GM19328 (cell line): ENCODE data around the gene PDK2.

Source experiments
- ATAC-seq: cut with Tn5 transposase; IDR thresholded peaks from one replicate; pipeline ENCODE4 v1.9.1; 2021; ENCODE audit warnings: mild to moderate bottlenecking, moderate library complexity; ENCODE audit not compliant: unreplicated experiment

Gene PDK2

DNA sequence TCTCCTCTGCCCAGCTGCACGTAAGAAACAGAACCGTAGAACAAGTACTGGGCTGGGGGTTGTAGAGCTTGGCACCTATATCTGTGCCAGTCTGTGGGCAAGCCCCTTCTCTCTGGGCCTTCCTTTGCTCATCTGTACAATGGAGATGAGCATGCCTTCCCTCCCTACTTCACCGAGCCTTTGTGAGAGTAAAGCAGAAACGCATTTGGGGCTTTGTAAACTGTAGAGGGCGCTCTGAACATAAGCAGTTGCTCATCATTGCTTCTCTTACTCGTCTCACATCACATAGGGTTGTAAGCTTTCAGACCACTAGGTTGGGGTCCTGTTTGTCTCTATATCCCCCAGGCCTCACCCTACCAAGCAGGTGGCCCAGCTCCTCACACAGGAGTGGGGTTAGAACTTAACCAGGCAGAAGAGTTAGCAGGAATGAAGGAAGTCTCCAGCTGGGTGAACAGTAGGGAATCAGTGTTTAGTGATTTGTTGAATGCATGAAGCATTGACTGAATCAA, 19.8 kb downstream of the PDK2 start:
- ATAC-seq, result no peak

GRCh38 chr17:50115756-50116155, 20.6 kb downstream of the PDK2 start:
- no peak for ATAC-seq

- no peak for ATAC-seq
Observed at GRCh38 chr17:50117202-50118051, 22.3 kb downstream of the PDK2 start.

DNA sequence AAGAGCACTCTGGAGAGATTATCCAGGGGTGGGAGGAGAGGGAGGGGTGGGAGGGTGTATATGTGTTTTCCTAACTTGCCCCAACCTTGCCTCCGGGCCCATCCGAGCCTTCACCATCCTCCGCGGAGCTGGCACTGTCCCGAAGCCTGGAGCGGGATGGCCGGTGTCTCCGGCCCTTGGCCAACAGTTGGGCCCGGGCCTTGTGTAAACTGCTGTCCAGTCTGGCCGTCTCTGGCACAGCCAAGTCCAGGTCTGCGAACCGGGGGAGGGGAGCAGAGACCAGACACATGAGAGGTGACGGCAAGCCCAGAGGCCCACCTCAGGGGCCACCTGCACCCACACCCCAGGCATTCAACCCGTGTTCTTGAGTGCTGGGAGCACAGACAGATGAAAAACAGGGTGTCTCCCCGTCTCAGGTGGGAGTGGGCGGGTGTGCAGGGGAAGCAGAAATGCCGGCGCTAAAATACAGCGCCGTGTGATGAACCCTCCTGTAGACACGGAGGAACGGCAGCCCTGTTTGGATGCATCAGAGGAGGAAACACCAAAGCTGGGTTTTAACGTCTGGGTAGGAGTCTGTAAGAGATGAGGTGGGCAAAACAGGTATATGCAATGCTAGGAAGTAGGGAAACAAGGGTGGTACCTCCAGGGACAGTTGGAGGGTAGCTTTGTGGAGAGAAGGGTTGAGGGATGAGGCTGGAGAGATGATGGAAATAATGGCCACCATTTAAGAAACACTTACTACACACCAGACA, 23.1 kb downstream of the PDK2 start:
- ATAC-seq, result no peak

DNA sequence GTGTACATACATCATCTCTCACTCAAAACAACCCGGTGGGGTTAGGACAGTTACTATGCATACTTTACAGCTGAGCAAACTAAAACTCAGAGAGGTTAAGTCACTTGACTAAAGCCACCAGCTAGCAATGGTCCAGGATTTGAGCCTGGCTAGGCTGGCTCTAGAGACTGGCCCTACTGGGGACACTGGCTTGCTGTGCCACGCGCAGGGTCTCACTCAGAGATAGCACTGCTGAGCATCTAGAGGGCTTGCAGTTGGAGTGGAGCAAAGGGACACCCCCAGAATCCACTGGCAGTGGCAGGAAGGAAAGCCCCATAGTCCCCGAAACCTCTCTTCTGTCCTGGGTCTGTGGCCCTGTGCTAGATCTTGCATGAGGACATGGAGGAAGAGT, 23.7 kb downstream of the PDK2 start:
- no peak for ATAC-seq

GRCh38 chr17:50120475-50121253, 25.5 kb downstream of the PDK2 start:
- ATAC-seq, result no peak

GRCh38 chr17:50122945-50123344, 27.8 kb downstream of the PDK2 start:
- ATAC-seq, result no peak

- no peak for ATAC-seq
Observed at GRCh38 chr17:50123649-50124349, 28.6 kb downstream of the PDK2 start.

- ATAC-seq, result no peak
Observed at GRCh38 chr17:50125420-50125997, 30.4 kb downstream of the PDK2 start.

DNA sequence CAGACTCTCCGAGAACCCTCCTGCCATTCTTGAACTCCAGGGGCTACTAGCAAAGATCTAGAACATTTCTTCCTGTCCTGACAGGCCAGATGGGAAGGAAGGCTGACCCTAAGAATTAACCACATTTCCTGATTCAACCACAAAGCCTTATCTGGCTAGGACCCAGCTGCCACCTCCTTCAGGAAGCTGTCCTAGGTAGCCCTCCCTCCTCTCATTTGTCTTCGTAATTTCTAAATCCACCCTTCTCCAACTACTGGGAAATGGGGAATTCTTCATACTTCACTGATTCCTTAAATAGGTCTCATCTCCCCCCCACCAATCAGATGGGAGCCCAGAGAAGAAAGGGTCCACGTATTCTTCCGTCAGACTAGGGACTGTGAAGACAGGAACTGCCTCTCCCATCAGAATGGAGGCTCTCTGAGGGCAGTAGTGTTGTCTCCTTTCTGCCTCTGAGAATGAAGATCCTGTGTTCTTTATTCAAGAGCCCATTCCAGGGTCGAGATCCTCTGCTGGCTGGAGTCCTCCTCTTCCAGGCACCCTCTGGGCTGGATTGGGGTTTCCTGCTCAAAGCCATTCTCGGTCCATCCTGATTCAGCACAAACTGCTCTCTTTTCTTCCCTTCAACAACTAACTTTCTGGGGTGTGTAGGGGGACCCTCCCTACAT, 32.7 kb downstream of the PDK2 start:
- ATAC-seq, result no peak

DNA sequence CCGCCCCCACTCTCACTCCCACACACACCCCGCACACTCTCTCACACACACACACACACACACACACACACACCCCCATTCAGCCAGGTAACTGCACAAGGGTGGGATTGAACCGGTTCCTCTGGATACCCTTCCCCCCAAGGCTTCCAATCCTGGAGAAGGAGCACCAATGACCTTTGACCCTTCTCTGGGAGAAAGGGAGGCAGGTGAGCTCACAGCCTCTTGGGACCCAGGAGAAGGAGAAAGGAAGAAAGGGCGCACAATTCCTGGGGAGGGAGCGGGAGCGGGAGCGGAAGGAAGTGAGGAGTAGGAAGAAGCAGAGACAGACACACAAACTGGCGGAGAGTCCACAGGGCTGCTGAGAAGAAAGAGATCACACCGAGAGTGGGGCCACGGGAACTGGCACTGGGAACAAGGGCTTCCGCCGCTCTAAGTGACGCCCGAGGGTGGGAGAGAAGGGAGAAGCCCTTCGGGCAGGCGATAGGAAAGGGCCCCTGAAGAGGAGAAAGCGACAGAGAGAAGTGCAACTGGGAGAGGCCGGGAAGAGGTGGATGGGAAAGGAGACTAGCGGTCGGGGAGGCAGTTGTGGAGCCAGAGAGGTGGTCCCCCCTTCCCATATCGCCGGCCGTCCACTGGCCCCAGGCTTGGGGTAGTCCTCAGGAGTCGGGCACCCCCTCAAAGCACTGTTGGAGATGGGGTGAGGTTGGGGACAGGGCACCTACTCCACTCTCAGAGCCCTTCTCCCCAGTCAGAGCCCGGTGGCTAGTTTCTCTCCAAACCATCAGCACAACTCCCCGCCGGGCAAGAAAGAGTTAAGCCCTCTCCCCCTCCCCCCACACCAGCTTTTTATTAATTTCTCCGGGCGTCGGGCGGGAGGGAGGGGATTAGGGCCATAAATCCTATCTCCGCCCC, 33.5 kb downstream of the PDK2 start:
- ATAC-seq, result no peak

DNA sequence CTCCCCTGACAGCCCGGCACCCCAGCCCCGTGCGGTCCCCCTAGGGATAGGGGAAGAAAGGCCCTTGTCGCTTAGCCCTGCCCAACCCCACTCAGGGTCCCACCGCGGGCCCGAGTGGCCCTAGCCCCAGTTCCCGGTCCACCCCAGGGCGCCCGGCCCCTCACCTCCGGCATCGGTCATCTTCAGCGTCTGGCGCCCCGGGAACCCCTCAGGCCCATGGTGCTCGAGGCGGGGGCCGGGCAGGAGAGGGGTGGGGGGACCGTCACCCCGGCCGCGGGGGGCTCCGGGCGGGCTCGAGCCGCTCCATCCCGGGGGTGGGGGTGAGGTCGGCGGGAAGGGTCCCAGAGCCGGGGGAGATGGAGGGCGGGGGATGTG, 34.2 kb downstream of the PDK2 start:
- ATAC-seq, result no peak

GRCh38 chr17:50129728-50130558, 34.8 kb downstream of the PDK2 start, which contains the start of gene SAMD14:
SAMD14 (minus strand) TSS chr17:50130160; CDS start chr17:50124959, 5,201 bp downstream.
- ATAC-seq, result no peak

- no peak for ATAC-seq
Observed at GRCh38 chr17:50130559-50131305, 35.6 kb downstream of the PDK2 start.

- no peak for ATAC-seq
Observed at GRCh38 chr17:50132104-50132794, 37.1 kb downstream of the PDK2 start.

DNA sequence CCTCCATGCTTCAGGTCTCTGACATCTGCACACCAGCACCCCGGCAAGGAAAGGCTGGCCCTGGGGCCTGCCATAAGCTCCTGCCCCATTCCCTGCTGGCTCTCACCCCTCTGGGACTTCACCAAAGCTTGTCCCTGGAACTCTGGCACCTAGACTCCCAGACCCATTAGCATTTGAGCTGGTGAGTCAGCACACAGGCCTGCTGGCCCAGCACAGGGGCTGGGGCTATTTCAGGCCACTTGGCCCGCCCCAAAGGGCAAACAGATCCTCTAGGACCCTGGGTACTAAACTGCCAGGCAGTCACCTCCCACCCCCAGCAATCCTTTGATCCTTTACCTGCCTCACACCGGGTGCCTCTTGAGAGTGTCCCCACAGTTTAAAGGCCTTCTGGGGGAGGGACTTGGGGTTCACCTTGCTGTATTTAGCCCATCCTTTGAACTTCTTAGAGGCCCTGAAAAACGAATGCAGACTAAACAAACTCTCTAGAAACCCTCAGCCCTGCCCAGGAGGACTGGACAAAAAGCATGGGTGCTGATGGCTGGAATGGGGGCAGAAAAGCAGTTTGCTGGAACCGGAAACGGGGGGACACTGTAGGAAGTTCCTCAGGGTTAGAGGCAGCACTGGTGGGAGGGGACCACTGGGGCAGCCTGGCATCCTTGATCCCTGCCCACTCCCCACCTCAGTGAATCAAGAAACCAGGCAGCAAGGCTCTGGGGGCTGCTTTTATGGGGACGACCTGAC, 38.0 kb downstream of the PDK2 start:
- no peak for ATAC-seq
